Calu3 (cell line): ENCODE results near the gene XAB2. TPM values are rescaled to one million over a fixed set of nuclear protein-coding genes. Genes with fewer than 3 reads are reported as not detected.

Experiments
- BruUV-seq: library from RNA; stranded (reverse); fragments of 400-500 nt; replicated peaks from 2 replicates; lab custom pipeline; 2021; lab: Mats Ljungman, UMichigan
- CTCF ChIA-PET: fragments of 300-600 bp; sonication (Branson Sonifier 250); formaldehyde crosslinking; loops from one replicate; lab custom pipeline; 2022; ENCODE audit warnings: antibody characterized with exemption; lab: Charles Lee
- DNase-seq: peaks from one replicate; pipeline ENCODE4 v3.0.0; 2022
- H3K27ac Mint-ChIP-seq: one replicate; pipeline ENCODE4 v1.8.0; 2022; ENCODE audit warnings: mixed read lengths; ENCODE audit not compliant: unreplicated experiment
- H3K27me3 Mint-ChIP-seq: one replicate; pipeline ENCODE4 v1.8.0; 2022; ENCODE audit warnings: mixed read lengths; ENCODE audit not compliant: unreplicated experiment
- H3K36me3 Mint-ChIP-seq: one replicate; pipeline ENCODE4 v1.8.0; 2022; ENCODE audit warnings: mild to moderate bottlenecking, moderate library complexity, mixed read lengths; ENCODE audit not compliant: insufficient read depth, unreplicated experiment
- H3K4me1 Mint-ChIP-seq: one replicate; pipeline ENCODE4 v1.8.0; 2022; ENCODE audit warnings: mild to moderate bottlenecking, low read depth, mixed read lengths; ENCODE audit not compliant: unreplicated experiment
- H3K4me3 Mint-ChIP-seq: one replicate; pipeline ENCODE4 v1.8.0; 2022; ENCODE audit warnings: mild to moderate bottlenecking, low read depth, moderate library complexity, mixed read lengths; ENCODE audit not compliant: unreplicated experiment
- H3K9me3 Mint-ChIP-seq: one replicate; pipeline ENCODE4 v1.8.0; 2022; ENCODE audit warnings: low read depth, mixed read lengths; ENCODE audit not compliant: unreplicated experiment
- CTCF ChIP-seq: fragments of 200-600 bp; IDR thresholded peaks from one replicate; pipeline ENCODE4 v1.8.0; 2022; ENCODE audit warnings: antibody characterized with exemption; ENCODE audit not compliant: unreplicated experiment
- intact Hi-C: fragments of 100-400 bp; cut with micrococcal nuclease; formaldehyde crosslinking; loops from one replicate; pipeline ENCODE4 v1.10.0; 2022; ENCODE audit not compliant: unreplicated experiment
- total RNA-seq: library from RNA; stranded (reverse); gene quantifications from 2 replicates; pipeline ENCODE4 v1.2.3, GENCODE V29; 2022

XAB2 gene
- total RNA-seq, 1 experiment from 2014 or later: 33.0 TPM

- H3K4me1 Mint-ChIP-seq: peaks cover 14% of the 10 kb centered on the region
- no peak for TF ChIP-seq CTCF
- H3K4me3 Mint-ChIP-seq: no peak overlapping the region
- no peaks in the 10 kb centered on the region for H3K9me3 Mint-ChIP-seq
- CTCF ChIA-PET: no interaction called here
- BruUV-seq: no TSS peak
- peaks cover 12% of the 10 kb centered on the region for H3K36me3 Mint-ChIP-seq
- no peak overlapping the region for H3K27ac Mint-ChIP-seq
- intact Hi-C loops: no loop called here
- no peak for DNase-seq
- no peaks in the 10 kb centered on the region for H3K27me3 Mint-ChIP-seq
These were observed 26.2 kb upstream of the XAB2 start for GRCh38 chr19:7655581-7655980.

GRCh38 chr19:7654401-7654800, 25.1 kb upstream of the XAB2 start:
- H3K4me1 Mint-ChIP-seq: peaks cover 14% of the 10 kb centered on the region
- intact Hi-C loops: no loop called here
- no peaks in the 10 kb centered on the region for H3K27me3 Mint-ChIP-seq
- no peaks in the 10 kb centered on the region for H3K9me3 Mint-ChIP-seq
- CTCF ChIA-PET: no interaction called here
- H3K27ac Mint-ChIP-seq: no peak overlapping the region
- no TSS peak for BruUV-seq
- DNase-seq: no peak
- H3K4me3 Mint-ChIP-seq: no peak overlapping the region
- no peak for TF ChIP-seq CTCF
- peaks cover 12% of the 10 kb centered on the region for H3K36me3 Mint-ChIP-seq

- H3K4me1 Mint-ChIP-seq: peaks cover 14% of the 10 kb centered on the region
- peak; percentile 81 for TF ChIP-seq CTCF
- H3K4me3 Mint-ChIP-seq: peak overlapping the region; percentile 24
- CTCF ChIA-PET: interaction anchor here (0.5 to 1.1 kb wide), 5 partner anchors 30 to 298 kb away, joined by 3 to 4 read pairs (median 3); no protein-coding TSS in a partner anchor
- peaks cover 12% of the 10 kb centered on the region for H3K36me3 Mint-ChIP-seq
- no peaks in the 10 kb centered on the region for H3K9me3 Mint-ChIP-seq
- H3K27me3 Mint-ChIP-seq: no peaks in the 10 kb centered on the region
- no TSS peak for BruUV-seq
- peak overlapping the region; percentile 63 for H3K27ac Mint-ChIP-seq
- intact Hi-C loops: no loop called here
- DNase-seq: peak; percentile 83
These were observed 22.8 kb upstream of the XAB2 start for GRCh38 chr19:7652061-7652641.

GRCh38 chr19:7650148-7650547, 20.8 kb upstream of the XAB2 start:
- no peak for TF ChIP-seq CTCF
- CTCF ChIA-PET: interaction anchor here (1.3 kb wide), 1 partner anchor 31 kb away, joined by 6 read pairs; the partner anchor contains the start of gene TRAPPC5
- Mint-ChIP-seq H3K4me3 (no peak overlapping the region), H3K27me3 (no peaks in the 10 kb centered on the region), H3K27ac (no peak overlapping the region), H3K4me1 (peaks cover 14% of the 10 kb centered on the region), H3K36me3 (peaks cover 12% of the 10 kb centered on the region), H3K9me3 (no peaks in the 10 kb centered on the region)
- intact Hi-C loops: no loop called here
- no TSS peak for BruUV-seq
- no peak for DNase-seq
